Muscle of leg (tissue), 11 donors: ENCODE data around the gene DNMT3A. TPM values are rescaled to one million over a fixed set of nuclear protein-coding genes. Genes with fewer than 3 reads are reported as not detected.

ENCODE experiments used
- DNase-seq: peaks from one replicate; pipeline ENCODE4 v3.0.0; 2013
- H3K27ac ChIP-seq: one replicate; pipeline ENCODE4 v1.5.1; 2013; ENCODE audit warnings: mild to moderate bottlenecking, low read length, control low read depth
- H3K27me3 ChIP-seq: one replicate; pipeline ENCODE4 v1.6.1; 2013; ENCODE audit warnings: low read length; ENCODE audit not compliant: control insufficient read depth, insufficient read depth
- H3K36me3 ChIP-seq: one replicate; pipeline ENCODE4 v1.6.1; 2013; ENCODE audit warnings: low read length; ENCODE audit not compliant: control insufficient read depth, insufficient read depth
- H3K4me1 ChIP-seq: one replicate; pipeline ENCODE4 v1.6.1; 2013; ENCODE audit warnings: low read length; ENCODE audit not compliant: control insufficient read depth, insufficient read depth
- H3K4me3 ChIP-seq: one replicate; pipeline ENCODE4 v1.5.1; 2013; ENCODE audit warnings: low read length, control low read depth
- H3K9me3 ChIP-seq: replicated peaks from 2 replicates; pipeline ENCODE4 v1.6.1; 2013; ENCODE audit warnings: low read depth, low read length; ENCODE audit not compliant: control insufficient read depth
- WGBS: methylation state at CpG from one replicate; pipeline ENCODE4 v1.1.5; 2013; ENCODE audit warnings: missing lambda C conversion rate; ENCODE audit not compliant: insufficient coverage; 5-methylcytosine and 5-hydroxymethylcytosine counted together
- polyA plus RNA-seq, 8 donors: library from polyadenylated mRNA; unstranded; fragments of 120-200 nt; gene quantifications; one replicate each; pipeline versions ENCODE4 v1.2.1 to v1.2.3, GENCODE V29; 2013; ENCODE audit warnings: inconsistent platforms in 1 of 8, low replicate concordance in 1 of 8; ENCODE audit not compliant: insufficient read length in 8 of 8, insufficient read depth in 1 of 8
- total RNA-seq: library from RNA; stranded (reverse); fragments of 120-200 nt; gene quantifications from one replicate; pipeline ENCODE4 v1.2.4, GENCODE V29; 2013

The DNMT3A gene
- total and polyA plus RNA-seq, 9 donors = 27.3 to 74.0 (median 55.2) TPM

GRCh38 chr2:25230948-25231311, 110.8 kb downstream of the DNMT3A start:
- Histone ChIP-seq H3K9me3 (no peaks in the 10 kb centered on the region), H3K27ac (no peak overlapping the region), H3K4me1 (peaks cover 33% of the 10 kb centered on the region), H3K4me3 (no peak overlapping the region), H3K36me3 (peaks cover 47% of the 10 kb centered on the region), H3K27me3 (no peaks in the 10 kb centered on the region)
- DNase-seq = peak; percentile 21
- 67% methylated on average over 7 of the region's 8 CpGs for WGBS

- Histone ChIP-seq H3K36me3 (peaks cover 42% of the 10 kb centered on the region), H3K27ac (peak overlapping the region; percentile 86), H3K27me3 (no peaks in the 10 kb centered on the region), H3K4me1 (peaks cover 33% of the 10 kb centered on the region), H3K4me3 (no peak overlapping the region), H3K9me3 (no peaks in the 10 kb centered on the region)
- WGBS = 42% methylated on average over 10 of the region's 16 CpGs
- peak; percentile 62 for DNase-seq
These were observed 111.4 kb downstream of the DNMT3A start for GRCh38 chr2:25230198-25230947.

- peaks cover 34% of the 10 kb centered on the region for H3K36me3 ChIP-seq
- H3K4me3 ChIP-seq = no peak overlapping the region
- DNase-seq = peak; percentile 79
- H3K27ac ChIP-seq = peak overlapping the region; percentile 86
- H3K27me3 ChIP-seq = no peaks in the 10 kb centered on the region
- H3K9me3 ChIP-seq = no peaks in the 10 kb centered on the region
- WGBS = 19% methylated on average over 10 of the region's 15 CpGs
- H3K4me1 ChIP-seq = peaks cover 33% of the 10 kb centered on the region
These were observed 112.2 kb downstream of the DNMT3A start for GRCh38 chr2:25229279-25230197.

- Histone ChIP-seq H3K27ac (peak overlapping the region; percentile 86), H3K4me1 (peaks cover 33% of the 10 kb centered on the region), H3K36me3 (peaks cover 27% of the 10 kb centered on the region), H3K9me3 (no peaks in the 10 kb centered on the region), H3K27me3 (no peaks in the 10 kb centered on the region), H3K4me3 (no peak overlapping the region)
- 3% methylated on average over 7 of the region's 9 CpGs for WGBS
- DNase-seq = peak; percentile 91
These were observed 112.9 kb downstream of the DNMT3A start for GRCh38 chr2:25228848-25229278.

- DNase-seq = no peak
- no peak overlapping the region for H3K4me3 ChIP-seq
- WGBS = no CpG with 5 or more reads among the region's 7 CpGs
- H3K27me3 ChIP-seq = no peaks in the 10 kb centered on the region
- peaks cover 16% of the 10 kb centered on the region for H3K36me3 ChIP-seq
- no peak overlapping the region for H3K27ac ChIP-seq
- peaks cover 33% of the 10 kb centered on the region for H3K4me1 ChIP-seq
- no peaks in the 10 kb centered on the region for H3K9me3 ChIP-seq
These were observed 114.1 kb downstream of the DNMT3A start for GRCh38 chr2:25227576-25227975.

GRCh38 chr2:25226827-25227226, 114.9 kb downstream of the DNMT3A start:
- Histone ChIP-seq H3K27ac (no peak overlapping the region), H3K4me3 (no peak overlapping the region), H3K27me3 (no peaks in the 10 kb centered on the region), H3K4me1 (peaks cover 27% of the 10 kb centered on the region), H3K36me3 (peaks cover 8% of the 10 kb centered on the region), H3K9me3 (no peaks in the 10 kb centered on the region)
- no CpG with 5 or more reads among the region's 4 CpGs for WGBS
- DNase-seq = no peak

- no peak overlapping the region for H3K27ac ChIP-seq
- no peaks in the 10 kb centered on the region for H3K9me3 ChIP-seq
- H3K27me3 ChIP-seq = no peaks in the 10 kb centered on the region
- no peak for DNase-seq
- no peaks in the 10 kb centered on the region for H3K4me1 ChIP-seq
- WGBS = 61% methylated on average over 5 of the region's 5 CpGs
- no peak overlapping the region for H3K4me3 ChIP-seq
- H3K36me3 ChIP-seq = no peaks in the 10 kb centered on the region
These were observed 119.1 kb downstream of the DNMT3A start for GRCh38 chr2:25222477-25223121.

- Histone ChIP-seq H3K4me1 (no peaks in the 10 kb centered on the region), H3K9me3 (no peaks in the 10 kb centered on the region), H3K36me3 (no peaks in the 10 kb centered on the region), H3K27me3 (no peaks in the 10 kb centered on the region), H3K27ac (no peak overlapping the region), H3K4me3 (no peak overlapping the region)
- 91% methylated on average over 4 of the region's 4 CpGs for WGBS
- DNase-seq = no peak
These were observed 120.1 kb downstream of the DNMT3A start for GRCh38 chr2:25221579-25221978.

- Histone ChIP-seq H3K27me3 (no peaks in the 10 kb centered on the region), H3K4me1 (no peaks in the 10 kb centered on the region), H3K9me3 (no peaks in the 10 kb centered on the region), H3K4me3 (no peak overlapping the region), H3K27ac (no peak overlapping the region), H3K36me3 (no peaks in the 10 kb centered on the region)
- 81% methylated on average over 2 of the region's 3 CpGs for whole genome bisulfite sequencing
- no peak for DNase-seq
These were observed 121.4 kb downstream of the DNMT3A start for GRCh38 chr2:25220313-25220712.

- 72% methylated on average over 3 of the region's 3 CpGs for WGBS
- no peaks in the 10 kb centered on the region for H3K36me3 ChIP-seq
- H3K27me3 ChIP-seq = no peaks in the 10 kb centered on the region
- H3K9me3 ChIP-seq = no peaks in the 10 kb centered on the region
- no peaks in the 10 kb centered on the region for H3K4me1 ChIP-seq
- no peak overlapping the region for H3K4me3 ChIP-seq
- DNase-seq = no peak
- no peak overlapping the region for H3K27ac ChIP-seq
These were observed 122.1 kb downstream of the DNMT3A start for GRCh38 chr2:25219621-25220020.
